Measurements from ENCODE around the gene NBEA.

- TF ChIP-seq HOXC10 (CRISPR knock-in tag; IDR thresholded peaks at IDR 0.05) (no peak), ZNF518A (tag by site-specific recombination; conservative IDR thresholded peaks at IDR 0.05; ENCODE audit: low read depth) (no peak), ZNF23 (tag by site-specific recombination; IDR thresholded peaks at IDR 0.05; ENCODE audit: borderline replicate concordance) (no peak), BCL6B (tag by site-specific recombination; IDR thresholded peaks at IDR 0.05) (no peak), SP2 (tag by site-specific recombination; IDR thresholded peaks at IDR 0.05) (no peak), CTCF (tag by site-specific recombination; IDR thresholded peaks at IDR 0.05) (no peak), ZFP3 (tag by site-specific recombination; IDR thresholded peaks at IDR 0.05; ENCODE audit: low read depth) (no peak), ZNF768 (tag by site-specific recombination; IDR thresholded peaks at IDR 0.05) (no peak), ZSCAN5A (tag by site-specific recombination; IDR thresholded peaks at IDR 0.05) (no peak), SP3 (tag by site-specific recombination; IDR thresholded peaks at IDR 0.05) (no peak), ZNF398 (tag by site-specific recombination; IDR thresholded peaks at IDR 0.05) (no peak), ZNF274 (IDR thresholded peaks at IDR 0.05; ENCODE audit: low read length) (no peak), ZNF274 (tag by site-specific recombination; IDR thresholded peaks at IDR 0.05; ENCODE audit: borderline replicate concordance) (no peak), ZNF292 (tag by site-specific recombination; IDR thresholded peaks at IDR 0.05; ENCODE audit: borderline replicate concordance, low read depth) (no peak)
These were observed 532.6 kb downstream of the NBEA start for GRCh38 chr13:35474496-35475211.
